Measurements from ENCODE around the gene LAX1. TPM values are rescaled to one million over a fixed set of nuclear protein-coding genes. Genes with fewer than 3 reads are reported as not detected.

Gene LAX1
- total and polyA plus RNA-seq, 2 of the 4 experiments (the other 2 are of a cell fraction) = 0.03 TPM; not detected in 1

DNA sequence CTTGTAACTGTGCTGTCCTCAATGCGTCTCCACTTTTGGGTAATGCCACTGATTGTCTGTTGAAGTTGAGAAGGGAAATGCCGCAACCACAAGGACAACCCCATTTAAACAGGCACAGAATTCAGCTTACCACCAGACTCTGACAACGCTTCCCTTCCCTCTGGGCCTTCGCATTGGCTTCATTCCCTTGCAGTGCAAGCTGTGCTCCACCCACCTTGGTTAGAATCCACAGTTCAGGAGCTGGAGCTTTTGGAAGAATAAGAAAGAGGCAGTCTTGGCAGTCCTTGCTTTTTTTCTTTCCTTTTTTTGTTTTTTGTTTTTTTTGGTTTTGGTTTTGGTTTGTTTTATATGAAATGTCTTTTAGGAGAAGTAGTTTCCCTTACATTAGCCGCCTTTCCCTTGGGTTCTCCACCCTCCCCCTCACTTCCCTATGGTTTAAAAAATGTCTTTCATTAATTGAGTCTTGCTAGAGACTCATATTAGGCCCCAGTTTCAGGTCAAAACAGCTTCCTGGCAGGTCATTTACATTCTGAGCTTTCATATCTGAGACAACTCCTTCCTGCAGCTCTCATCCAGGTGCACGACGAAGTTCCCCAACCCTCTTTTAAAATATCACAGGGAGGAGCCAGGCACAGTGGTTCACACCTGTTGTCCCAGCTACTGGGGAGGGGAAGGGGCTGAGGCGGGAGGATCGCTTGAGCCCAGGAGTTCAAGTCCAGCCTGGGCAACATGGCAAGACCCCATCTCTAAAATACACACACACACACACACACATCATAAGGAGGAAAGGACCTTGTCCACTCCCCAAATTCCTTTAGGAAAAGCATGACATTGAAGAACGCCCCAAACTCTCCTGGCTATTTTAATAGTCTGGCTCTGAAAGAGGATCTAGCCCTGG, 20.7 kb upstream of the LAX1 start:
- no peak overlapping the region for H3K18ac ChIP-seq (ENCODE audit: low read depth, low read length)
- H3K27me3 ChIP-seq (ENCODE audit: control insufficient read depth, insufficient read depth, low read length) = no peaks in the 10 kb centered on the region
- no peak overlapping the region for H3K27ac ChIP-seq (ENCODE audit: insufficient read depth, low read length)
- no peak overlapping the region for H2BK20ac ChIP-seq (ENCODE audit: low read depth, low read length)
- peaks cover 2 to 25% of the 10 kb centered on the region in 2 experiments; a peak in 2 of 4 replicates for H3K79me1 ChIP-seq (ENCODE audit: low read depth in 1 of 2, low read length in 2 of 2)
- H2BK120ac ChIP-seq (ENCODE audit: low read depth, low read length) = no peak overlapping the region
- dilution Hi-C loops (cut with HindIII; ENCODE audit: low sequenced_read_pairs, unreplicated experiment) (no loop called here), intact Hi-C loops (cut with micrococcal nuclease) (no loop called here), in situ Hi-C loops (cut with MboI; ENCODE audit: low sequenced_read_pairs) (no loop called here)
- no peak overlapping the region for H2AFZ ChIP-seq (replicated peaks; ENCODE audit: low read length, poor library complexity)
- no peak overlapping the region for H2BK15ac ChIP-seq (ENCODE audit: low read depth, low read length)
- H3K4me3 ChIP-seq (ENCODE audit: insufficient read depth, low read depth, low read length) = no peak overlapping the region
- no peak overlapping the region for H2BK5ac ChIP-seq (ENCODE audit: low read depth, low read length, poor library complexity, severe bottlenecking)
- no peak overlapping the region for H3K23ac ChIP-seq (ENCODE audit: low read depth, low read length)
- no peak overlapping the region for H2AK5ac ChIP-seq (ENCODE audit: low read depth, low read length)
- no peak overlapping the region for H3K4ac ChIP-seq (ENCODE audit: low read depth, low read length)
- H4K5ac ChIP-seq (ENCODE audit: low read depth, low read length) = no peak overlapping the region
- CTCF ChIA-PET = no interaction called here
- no peak overlapping the region for H3K14ac ChIP-seq (replicated peaks; ENCODE audit: low read depth, low read length)
- DNase-seq = peak; percentile 32
- no peak overlapping the region for H3K4me2 ChIP-seq (ENCODE audit: low read depth, low read length)
- no TSS peak for BruUV-seq (replicated peaks)
- H3K9me1 ChIP-seq (ENCODE audit: insufficient read depth, low read length) = peaks cover 11% of the 10 kb centered on the region
- H3K9me3 ChIP-seq (ENCODE audit: control insufficient read depth, insufficient read depth, low read length) = no peaks in the 10 kb centered on the region
- peak overlapping the region; percentile 60 for H2AK9ac ChIP-seq (replicated peaks; ENCODE audit: low read depth, low read length, poor library complexity)
- no peak for TF ChIP-seq FOS (IDR thresholded peaks at IDR 0.05; ENCODE audit: low read depth, low read length)
- TF ChIP-seq, protein P1, sequence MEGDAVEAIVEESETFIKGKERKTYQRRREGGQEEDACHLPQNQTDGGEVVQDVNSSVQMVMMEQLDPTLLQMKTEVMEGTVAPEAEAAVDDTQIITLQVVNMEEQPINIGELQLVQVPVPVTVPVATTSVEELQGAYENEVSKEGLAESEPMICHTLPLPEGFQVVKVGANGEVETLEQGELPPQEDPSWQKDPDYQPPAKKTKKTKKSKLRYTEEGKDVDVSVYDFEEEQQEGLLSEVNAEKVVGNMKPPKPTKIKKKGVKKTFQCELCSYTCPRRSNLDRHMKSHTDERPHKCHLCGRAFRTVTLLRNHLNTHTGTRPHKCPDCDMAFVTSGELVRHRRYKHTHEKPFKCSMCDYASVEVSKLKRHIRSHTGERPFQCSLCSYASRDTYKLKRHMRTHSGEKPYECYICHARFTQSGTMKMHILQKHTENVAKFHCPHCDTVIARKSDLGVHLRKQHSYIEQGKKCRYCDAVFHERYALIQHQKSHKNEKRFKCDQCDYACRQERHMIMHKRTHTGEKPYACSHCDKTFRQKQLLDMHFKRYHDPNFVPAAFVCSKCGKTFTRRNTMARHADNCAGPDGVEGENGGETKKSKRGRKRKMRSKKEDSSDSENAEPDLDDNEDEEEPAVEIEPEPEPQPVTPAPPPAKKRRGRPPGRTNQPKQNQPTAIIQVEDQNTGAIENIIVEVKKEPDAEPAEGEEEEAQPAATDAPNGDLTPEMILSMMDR (conservative IDR thresholded peaks at IDR 0.05; ENCODE audit: low read depth, low read length) = no peak
- TF ChIP-seq SMC3 (IDR thresholded peaks at IDR 0.05; ENCODE audit: low read depth, low read length) = no peak
- TF ChIP-seq, protein P2, sequence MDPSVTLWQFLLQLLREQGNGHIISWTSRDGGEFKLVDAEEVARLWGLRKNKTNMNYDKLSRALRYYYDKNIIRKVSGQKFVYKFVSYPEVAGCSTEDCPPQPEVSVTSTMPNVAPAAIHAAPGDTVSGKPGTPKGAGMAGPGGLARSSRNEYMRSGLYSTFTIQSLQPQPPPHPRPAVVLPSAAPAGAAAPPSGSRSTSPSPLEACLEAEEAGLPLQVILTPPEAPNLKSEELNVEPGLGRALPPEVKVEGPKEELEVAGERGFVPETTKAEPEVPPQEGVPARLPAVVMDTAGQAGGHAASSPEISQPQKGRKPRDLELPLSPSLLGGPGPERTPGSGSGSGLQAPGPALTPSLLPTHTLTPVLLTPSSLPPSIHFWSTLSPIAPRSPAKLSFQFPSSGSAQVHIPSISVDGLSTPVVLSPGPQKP (IDR thresholded peaks at IDR 0.05; ENCODE audit: borderline replicate concordance, low read depth, low read length) = no peak
- TF ChIP-seq RFX5 (IDR thresholded peaks at IDR 0.05; ENCODE audit: low read depth, low read length) = no peak
- no peak for TF ChIP-seq MAFK (IDR thresholded peaks at IDR 0.05; ENCODE audit: low read depth, low read length)
- TF ChIP-seq, protein P3, sequence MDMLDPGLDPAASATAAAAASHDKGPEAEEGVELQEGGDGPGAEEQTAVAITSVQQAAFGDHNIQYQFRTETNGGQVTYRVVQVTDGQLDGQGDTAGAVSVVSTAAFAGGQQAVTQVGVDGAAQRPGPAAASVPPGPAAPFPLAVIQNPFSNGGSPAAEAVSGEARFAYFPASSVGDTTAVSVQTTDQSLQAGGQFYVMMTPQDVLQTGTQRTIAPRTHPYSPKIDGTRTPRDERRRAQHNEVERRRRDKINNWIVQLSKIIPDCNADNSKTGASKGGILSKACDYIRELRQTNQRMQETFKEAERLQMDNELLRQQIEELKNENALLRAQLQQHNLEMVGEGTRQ (IDR thresholded peaks at IDR 0.05; ENCODE audit: low read depth, low read length) = no peak
- no peak for ATAC-seq (ENCODE audit: low read depth)
- H3K36me3 ChIP-seq (ENCODE audit: control insufficient read depth, insufficient read depth, low read length) = peaks cover 23% of the 10 kb centered on the region
- no peak overlapping the region for H4K8ac ChIP-seq (ENCODE audit: low read depth in 2 of 2, low read length in 2 of 2)
- WGBS, 2 experiments (ENCODE audit: extremely low coverage in 2 of 2, insufficient read length in 1 of 2) = no CpG with 5 or more reads among the region's 10 CpGs
- H4K20me1 ChIP-seq (ENCODE audit: insufficient read depth, low read length) = peaks cover 9% of the 10 kb centered on the region; the same call in 1 of the 2 replicates
- H3K9ac ChIP-seq (ENCODE audit: low read depth, low read length) = no peak overlapping the region
- H3K56ac ChIP-seq (ENCODE audit: extremely low read depth, insufficient read depth, low read length) = no peak overlapping the region; the same call in 1 of the 2 replicates
- POLR2A ChIA-PET (ENCODE audit: unreplicated experiment) = no interaction called here
- H4K91ac ChIP-seq (ENCODE audit: insufficient read depth, low read depth, low read length) = no peak overlapping the region
- peaks cover 1% of the 10 kb centered on the region; the same call in 1 of the 2 replicates for H3K4me1 ChIP-seq (ENCODE audit: control insufficient read depth, insufficient read depth, low read length)
